Midbrain (tissue), 1 donor: ENCODE data around the gene RHOBTB3.
"Not testable (repeated sequence)": the region's sequence is repeated elsewhere in the genome, so short reads cannot be mapped to it uniquely, and the experiment has no call there.

Experiments used
- DNase-seq: peaks from one replicate; lab custom pipeline; 2025; lab: John Stamatoyannopoulos, UW

Gene RHOBTB3

GRCh38 chr5:95799191-95799835 is 68.2 kb downstream of the RHOBTB3 start:
- DNase-seq: no peak

DNA sequence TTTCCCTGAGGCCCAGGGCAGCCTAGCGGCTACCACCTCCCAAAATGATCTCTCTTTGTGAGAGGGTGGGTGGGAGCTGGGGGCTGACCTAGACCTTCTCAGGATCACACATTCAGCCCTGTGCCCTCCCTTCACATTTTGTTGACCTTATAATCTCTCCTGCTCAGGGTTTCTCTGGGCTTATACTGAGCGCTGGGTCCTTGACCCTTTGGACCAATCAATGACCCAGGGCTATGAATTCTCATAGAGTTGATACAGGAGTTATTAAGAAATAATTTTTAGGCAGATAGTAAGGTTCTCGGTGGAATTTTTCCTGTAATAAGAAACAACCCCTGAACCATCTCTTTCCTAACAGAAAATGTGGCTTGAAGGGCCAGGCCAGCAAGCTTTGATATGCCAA is 69.4 kb downstream of the RHOBTB3 start:
- DNase-seq: no peak

GRCh38 chr5:95801532-95801931 is 70.4 kb downstream of the RHOBTB3 start:
- no peak for DNase-seq

DNA sequence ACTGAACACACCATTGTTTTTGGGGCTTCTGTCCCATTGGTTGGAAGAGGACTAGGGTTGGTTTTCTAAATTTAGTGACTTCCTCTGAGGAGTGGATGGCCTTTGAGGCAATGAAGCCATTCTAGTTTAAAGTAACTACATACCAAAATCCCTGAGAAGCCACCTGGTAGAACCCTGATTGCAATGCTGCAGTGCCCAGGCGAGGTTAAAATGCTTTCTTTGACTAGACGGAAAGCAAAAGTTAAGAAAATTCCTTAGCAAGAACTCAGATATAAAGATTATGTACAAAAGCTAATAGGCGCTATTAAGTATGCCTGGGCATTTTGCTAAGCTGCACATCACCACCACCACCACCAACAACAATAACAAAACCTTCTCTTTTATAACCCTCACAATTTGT is 70.8 kb downstream of the RHOBTB3 start:
- no peak for DNase-seq

DNA sequence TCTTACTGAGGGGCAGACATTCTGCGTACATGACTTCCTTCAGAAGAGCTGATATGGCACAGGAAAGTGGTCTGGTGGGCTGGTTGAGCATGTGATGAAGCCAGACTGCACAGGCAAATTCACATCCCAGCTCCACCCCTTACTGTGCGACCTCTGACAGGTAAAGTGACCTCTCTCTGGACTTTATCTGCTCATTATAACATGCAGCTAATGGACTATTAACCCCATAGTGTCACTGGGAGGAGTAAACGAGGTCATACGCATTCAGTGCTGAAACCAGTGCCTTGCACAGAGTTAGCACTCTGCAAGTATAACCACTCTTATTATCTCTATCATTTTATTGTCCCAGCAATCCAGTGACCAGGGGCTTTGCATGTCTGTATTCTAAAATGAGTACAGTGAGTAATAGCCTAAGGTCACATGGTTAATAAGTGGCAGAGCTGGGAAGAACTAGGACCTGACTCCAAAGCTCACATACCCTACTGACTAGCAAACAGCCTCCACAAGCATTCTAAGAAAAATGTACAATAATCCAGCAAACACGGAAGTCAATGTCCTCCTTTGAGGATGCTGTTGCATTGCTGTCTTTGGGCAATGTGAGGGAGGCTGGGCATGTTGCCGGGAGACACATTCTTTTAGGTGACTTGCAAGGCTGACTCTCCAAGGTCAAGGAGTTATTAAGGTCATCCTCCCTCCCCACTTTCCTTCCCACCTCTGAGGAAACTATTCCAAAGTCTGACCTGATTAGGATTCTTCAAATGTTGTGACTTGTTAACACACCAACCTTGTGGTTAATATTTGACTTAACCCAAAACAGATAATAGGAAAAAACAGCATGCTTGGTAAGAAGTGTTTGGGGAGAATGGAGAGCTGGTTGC is 72.4 kb downstream of the RHOBTB3 start:
- DNase-seq: no peak

DNA sequence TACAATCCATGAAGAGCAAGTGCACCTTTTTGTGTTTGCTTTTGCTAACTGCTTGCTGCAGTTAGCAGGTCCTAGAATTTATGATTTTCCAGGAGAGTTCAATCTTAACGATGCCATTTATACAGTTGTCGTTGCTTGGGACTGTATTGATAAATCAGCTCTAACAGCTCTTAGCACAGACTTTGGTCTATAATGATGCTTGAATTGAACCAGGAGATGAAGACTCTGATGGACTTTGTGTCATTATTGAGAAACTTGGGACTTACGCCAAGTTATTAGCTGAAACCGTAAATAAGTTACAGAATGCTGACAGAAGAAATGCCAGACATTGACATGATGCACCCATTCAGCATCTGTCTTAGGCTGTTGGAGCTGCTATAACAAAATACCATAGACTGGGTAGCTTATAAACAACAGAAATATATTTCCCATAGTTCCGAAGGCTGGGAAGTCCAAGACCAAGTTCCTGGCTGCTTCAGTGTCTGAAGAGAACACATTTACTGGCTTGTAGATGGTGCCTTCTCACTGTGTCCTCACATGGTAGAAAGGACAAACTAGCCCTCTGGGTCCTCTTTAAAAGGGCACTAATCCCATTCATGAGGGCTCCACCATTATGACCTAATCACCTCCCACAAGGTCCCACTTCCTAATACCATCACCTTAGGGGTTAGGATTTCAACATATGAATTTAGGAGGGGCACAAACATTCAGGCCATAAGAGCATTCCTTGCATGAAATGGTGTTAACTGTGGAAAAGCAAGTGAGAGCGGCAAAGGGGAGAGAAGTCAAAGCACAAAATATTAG is 73.8 kb downstream of the RHOBTB3 start:
- no peak for DNase-seq

DNA sequence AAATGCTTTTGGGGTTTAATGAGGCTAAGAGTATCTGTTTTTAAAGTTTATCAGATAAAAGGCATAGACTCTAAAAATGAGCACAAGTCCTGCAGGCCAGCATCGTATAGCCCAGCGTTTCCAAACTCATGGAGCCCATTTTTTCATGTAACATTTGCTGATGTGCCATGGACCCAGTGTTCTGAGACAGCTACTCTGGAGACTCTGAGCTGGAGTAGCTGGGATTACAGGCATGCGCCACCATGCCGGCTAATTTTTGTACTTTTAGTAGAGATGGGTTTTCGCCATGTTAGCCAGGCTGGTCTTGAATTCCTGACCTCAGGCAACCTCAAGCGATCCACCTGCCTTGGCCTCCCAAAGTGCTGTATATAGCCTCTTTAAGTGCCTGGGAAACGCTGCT is 75.6 kb downstream of the RHOBTB3 start:
- DNase-seq: no peak

- no peak for DNase-seq
Observed at GRCh38 chr5:95808013-95808685, 77.0 kb downstream of the RHOBTB3 start.

DNA sequence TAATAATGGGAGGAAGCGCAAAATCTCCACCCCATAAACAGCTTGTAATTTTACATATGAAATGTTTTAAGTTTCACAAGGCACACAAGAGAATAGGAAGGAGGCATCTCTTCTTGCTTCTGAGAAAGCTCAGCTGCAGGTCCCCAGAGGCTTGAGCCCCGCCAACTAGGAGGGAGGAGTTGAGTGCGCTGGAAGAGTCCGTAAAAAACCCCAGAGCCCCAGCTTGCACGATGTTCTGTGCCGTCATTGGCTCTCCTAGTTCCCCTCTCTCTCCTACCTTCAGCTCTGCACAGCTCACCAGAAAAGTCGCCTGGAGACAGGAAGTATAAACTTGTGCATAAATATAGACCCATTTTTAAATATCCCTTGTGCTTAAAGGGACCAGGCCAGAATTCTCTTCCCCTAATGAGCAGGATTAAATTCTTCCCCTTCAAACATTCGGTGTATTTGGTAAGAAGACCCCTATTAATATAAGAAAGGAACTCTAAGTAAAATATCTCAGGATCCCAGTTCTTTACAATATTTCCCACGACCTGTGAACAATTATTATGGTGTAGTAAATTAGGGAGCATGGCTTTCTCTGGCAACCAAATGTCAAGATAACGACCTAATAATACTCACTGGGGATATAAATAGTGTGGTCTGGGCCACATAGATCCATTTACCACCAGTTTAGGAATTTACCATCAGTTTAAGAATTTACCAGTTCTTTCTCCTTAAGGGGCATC is 77.7 kb downstream of the RHOBTB3 start:
- peak; percentile 42 for DNase-seq

DNA sequence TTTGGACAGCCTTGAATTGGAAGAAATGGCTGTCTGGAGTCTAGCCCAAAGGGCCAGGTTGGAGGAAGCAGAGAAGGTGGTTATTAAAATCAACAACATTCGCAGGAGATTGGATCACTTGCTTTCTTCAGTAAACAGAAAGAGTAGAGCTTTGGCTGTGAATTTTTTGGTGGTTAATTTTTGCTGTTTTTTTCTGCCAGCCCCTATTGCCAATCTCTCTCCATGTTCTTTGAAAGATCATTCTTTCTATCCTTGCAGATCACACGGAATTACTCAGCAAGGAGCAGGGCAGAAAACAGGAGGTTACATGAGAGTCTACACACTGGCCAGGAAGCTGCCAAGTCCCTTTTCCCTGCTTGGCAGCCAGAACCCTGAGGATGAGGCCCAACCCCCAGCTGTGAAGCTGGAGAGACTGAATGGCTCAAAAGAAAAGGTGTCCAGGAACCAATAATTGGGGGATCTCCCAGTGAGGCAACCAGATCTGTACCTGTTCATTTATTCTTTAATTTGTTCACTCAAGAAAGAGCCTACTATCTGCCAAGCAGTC is 78.4 kb downstream of the RHOBTB3 start:
- DNase-seq: peak; percentile 24

GRCh38 chr5:95810305-95811125 is 79.4 kb downstream of the RHOBTB3 start:
- peak; percentile 8 for DNase-seq

GRCh38 chr5:95811126-95811423 is 79.9 kb downstream of the RHOBTB3 start:
- not testable (repeated sequence) for DNase-seq

DNA sequence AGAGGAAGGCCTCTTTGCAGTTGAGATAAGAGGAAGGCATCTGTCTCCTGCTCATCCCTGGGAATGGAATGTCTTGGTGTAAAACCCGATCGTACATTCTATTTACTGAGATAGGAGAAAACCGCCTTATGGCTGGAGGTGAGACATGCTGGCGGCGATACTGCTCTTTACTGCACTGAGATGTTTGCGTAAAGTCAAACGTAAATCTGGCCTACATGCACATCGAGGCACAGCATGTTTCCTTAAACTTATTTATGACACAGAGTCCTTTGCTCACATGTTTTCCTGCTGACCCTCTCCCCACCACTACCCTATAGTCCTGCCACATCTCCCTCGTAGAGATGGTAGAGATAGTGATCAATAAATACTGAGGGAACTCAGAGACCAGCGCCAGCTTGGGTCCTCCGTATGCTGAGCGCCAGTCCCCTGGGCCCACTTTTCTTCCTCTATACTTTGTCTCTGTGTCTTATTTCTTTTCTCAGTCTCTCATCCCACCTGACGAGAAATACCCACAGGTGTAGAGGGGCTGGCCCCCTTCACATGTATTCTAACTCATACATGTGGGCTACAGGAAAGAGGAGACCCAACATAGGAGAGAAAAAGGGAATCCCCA is 80.4 kb downstream of the RHOBTB3 start:
- DNase-seq: not testable (repeated sequence)

DNA sequence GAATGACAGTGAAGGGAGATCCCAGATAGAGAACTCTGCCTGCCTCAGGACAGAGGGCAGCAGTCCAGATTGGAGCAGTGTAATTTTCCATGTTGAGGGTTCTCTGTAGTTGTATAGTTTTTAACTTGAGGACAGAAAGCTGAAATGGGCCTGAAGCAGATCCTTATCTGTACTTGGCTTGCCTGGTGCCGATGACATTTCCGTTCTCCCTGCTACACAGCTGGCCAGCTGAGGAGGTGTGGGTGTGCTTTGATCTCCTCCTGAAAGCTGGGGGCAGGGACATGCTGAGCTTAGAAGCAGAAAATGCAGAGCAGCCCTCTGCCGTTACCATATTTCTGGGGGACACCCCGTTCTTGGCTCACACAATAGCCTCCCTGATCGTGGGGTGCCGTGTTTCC is 80.9 kb downstream of the RHOBTB3 start:
- no peak for DNase-seq

- not testable (repeated sequence) for DNase-seq
Observed at GRCh38 chr5:95813035-95813434, 81.9 kb downstream of the RHOBTB3 start.

DNA sequence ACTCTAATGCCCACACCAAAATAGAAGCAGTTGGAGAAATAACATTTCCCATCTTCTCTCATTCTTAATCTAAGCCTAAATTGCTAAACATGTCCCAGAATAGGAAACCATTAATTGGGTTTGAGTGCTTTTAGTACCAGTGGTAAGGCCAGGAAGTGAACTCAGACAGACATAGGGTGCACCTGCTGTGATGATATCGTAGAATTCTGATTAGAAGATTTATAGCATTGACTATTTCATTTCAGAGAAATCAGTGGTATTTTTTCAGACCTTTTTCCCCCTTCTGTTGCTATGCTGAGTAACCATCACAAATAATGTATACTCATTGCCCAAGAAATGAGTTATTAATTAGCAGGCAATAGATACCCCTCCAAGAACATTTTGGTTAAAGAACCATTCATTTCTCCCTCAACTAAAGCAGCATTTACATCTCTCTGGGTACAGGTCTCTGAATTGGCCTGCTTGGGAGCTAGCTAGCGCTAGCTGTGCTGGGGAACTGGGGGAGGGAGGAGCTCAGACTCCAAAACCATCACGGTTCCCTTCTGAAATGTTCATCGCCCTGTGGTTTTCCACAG is 84.1 kb downstream of the RHOBTB3 start:
- DNase-seq: no peak

DNA sequence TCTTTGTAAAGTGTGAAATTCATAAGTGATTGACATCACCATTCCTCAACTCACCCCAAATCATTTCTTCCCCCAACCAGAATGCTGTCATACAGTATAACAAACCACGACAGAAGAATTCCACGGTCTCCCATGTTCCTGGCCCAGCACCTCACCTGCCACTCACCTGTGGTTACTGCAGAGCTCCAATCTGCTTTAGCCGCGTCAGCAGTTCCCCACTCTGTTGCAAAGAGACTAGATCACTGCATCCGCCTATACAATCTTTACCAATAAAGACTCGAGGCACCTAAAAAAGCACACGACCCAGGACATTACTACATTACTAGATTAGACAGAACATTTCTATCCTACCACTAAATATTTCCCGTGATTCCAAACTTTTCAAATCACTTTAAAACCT is 85.2 kb downstream of the RHOBTB3 start:
- no peak for DNase-seq

- no peak for DNase-seq
Observed at GRCh38 chr5:95816776-95817175, 85.6 kb downstream of the RHOBTB3 start.

- no peak for DNase-seq
Observed at GRCh38 chr5:95817430-95817829, 86.3 kb downstream of the RHOBTB3 start.
